B cell (primary cell): ENCODE measurements around the gene LIN28B. TPM values are rescaled to one million over a fixed set of nuclear protein-coding genes. Genes with fewer than 3 reads are reported as not detected.

ENCODE experiments used
- ATAC-seq: fragments of 200-7000 bp; cut with Tn5 transposase; one replicate; pipeline ENCODE4 v1.10.0; 2021; ENCODE audit warnings: low read depth, mild to moderate bottlenecking, moderate number of reproducible peaks, moderate library complexity
- CTCF ChIA-PET: fragments of 350-600 bp; sonication (Branson Sonifier 250); formaldehyde crosslinking; loops from one replicate; lab custom pipeline; 2021; ENCODE audit warnings: antibody characterized with exemption, inconsistent platforms; lab: Charles Lee
- POLR2A ChIA-PET: fragments of 350-600 bp; sonication (Branson Sonifier 250); formaldehyde crosslinking; loops from one replicate; lab custom pipeline; 2021; ENCODE audit warnings: antibody characterized with exemption; lab: Charles Lee
- DNase-seq: peaks from one replicate; pipeline ENCODE4 v3.0.0; 2013
- H2AFZ ChIP-seq: 2 replicates; pipeline ENCODE4 v1.6.1; 2012; ENCODE audit warnings: mild to moderate bottlenecking, low read depth, low read length; ENCODE audit not compliant: insufficient read depth, poor library complexity, severe bottlenecking
- H3K27ac ChIP-seq, 2 donors: 1 replicate in 1 of 2; 2 replicates in 1 of 2; pipeline ENCODE4 v1.5.1; 2012 to 2013; ENCODE audit warnings: low read length in 2 of 2, mild to moderate bottlenecking in 2 of 2, moderate library complexity in 1 of 2
- H3K27me3 ChIP-seq, 4 experiments: fragments of 200-600 bp in 1 of 4; sonication (generic) in 1 of 4; replicated peaks in 1 of 4; 1 replicate in 2 of 4; 2 replicates in 2 of 4; pipeline versions ENCODE4 v1.6.1 to v1.7.0; 2013 to 2016; ENCODE audit warnings: low read length in 3 of 4, mild to moderate bottlenecking in 2 of 4, mixed read lengths in 1 of 4, moderate library complexity in 1 of 4; ENCODE audit not compliant: insufficient read depth in 4 of 4, control insufficient read depth in 3 of 4; ENCODE audit errors: control extremely low read depth in 1 of 4
- H3K36me3 ChIP-seq, 2 experiments: replicated peaks in 1 of 2; 1 replicate in 1 of 2; 2 replicates in 1 of 2; pipeline versions ENCODE4 v1.6.1 to v1.7.1; 2013; ENCODE audit warnings: low read length in 1 of 2; ENCODE audit not compliant: insufficient read depth in 2 of 2, control insufficient read depth in 1 of 2; ENCODE audit errors: control extremely low read depth in 1 of 2, extremely low read depth in 1 of 2
- H3K4me1 ChIP-seq, 2 donors: fragments of 200-600 bp in 1 of 2; sonication (generic) in 1 of 2; 1 replicate in 1 of 2; 2 replicates in 1 of 2; pipeline versions ENCODE4 v1.5.1 to v1.6.1; 2013 to 2017; ENCODE audit warnings: low read length in 2 of 2; ENCODE audit not compliant: control insufficient read depth in 2 of 2, insufficient read depth in 2 of 2
- H3K4me2 ChIP-seq: replicated peaks from 2 replicates; pipeline ENCODE3; 2012; ENCODE audit warnings: mild to moderate bottlenecking, low read depth, low read length; ENCODE audit not compliant: poor library complexity, severe bottlenecking
- H3K4me3 ChIP-seq, 5 experiments: fragments of 200-600 bp in 1 of 5; sonication (generic) in 1 of 5; 1 replicate in 3 of 5; 2 replicates in 2 of 5; pipeline versions ENCODE4 v1.5.1 to v1.7.0; 2011 to 2016; ENCODE audit warnings: low read length in 4 of 5, mild to moderate bottlenecking in 4 of 5, low read depth in 2 of 5, control low read depth in 1 of 5, moderate library complexity in 1 of 5; ENCODE audit not compliant: insufficient read depth in 1 of 5; ENCODE audit errors: control extremely low read depth in 1 of 5, extremely low read depth in 1 of 5
- H3K79me2 ChIP-seq: fragments of 200-600 bp; sonication (generic); one replicate; pipeline ENCODE4 v1.6.0; 2016; ENCODE audit warnings: low read length; ENCODE audit not compliant: control insufficient read depth, insufficient read depth
- H3K9ac ChIP-seq: fragments of 200-600 bp; sonication (generic); 2 replicates; pipeline ENCODE4 v1.6.1; 2017; ENCODE audit warnings: mild to moderate bottlenecking, low read length, moderate library complexity
- H3K9me3 ChIP-seq, 3 donors: one replicate each; pipeline versions ENCODE4 v1.6.1 to v1.7.1; 2013; ENCODE audit warnings: low read length in 2 of 3; ENCODE audit not compliant: control insufficient read depth in 2 of 3, insufficient read depth in 1 of 3; ENCODE audit errors: control extremely low read depth in 1 of 3
- H4K20me1 ChIP-seq: 2 replicates; pipeline ENCODE4 v1.6.0; 2012; ENCODE audit warnings: mild to moderate bottlenecking, low read length; ENCODE audit not compliant: insufficient read depth, control insufficient read depth, poor library complexity, severe bottlenecking
- H3K27ac Mint-ChIP-seq: one replicate; pipeline ENCODE4 v1.8.0; 2021; ENCODE audit warnings: mixed read lengths
- H3K27me3 Mint-ChIP-seq: one replicate; pipeline ENCODE4 v1.8.0; 2021; ENCODE audit warnings: mixed read lengths
- H3K4me1 Mint-ChIP-seq: one replicate; pipeline ENCODE4 v1.8.0; 2021; ENCODE audit warnings: mixed read lengths
- H3K4me3 Mint-ChIP-seq: one replicate; pipeline ENCODE4 v1.8.0; 2021; ENCODE audit warnings: mixed read lengths
- H3K9me3 Mint-ChIP-seq: one replicate; pipeline ENCODE4 v1.8.0; 2022; ENCODE audit warnings: mixed read lengths; ENCODE audit not compliant: insufficient read depth
- CTCF ChIP-seq: fragments of 200-600 bp; IDR thresholded peaks from one replicate; pipeline ENCODE4 v1.8.0; 2022; ENCODE audit warnings: antibody characterized with exemption, mild to moderate bottlenecking
- EZH2 ChIP-seq: IDR thresholded peaks from 2 replicates; pipeline ENCODE4 v1.6.1; 2012; ENCODE audit warnings: borderline replicate concordance, low read depth, mild to moderate bottlenecking, moderate library complexity, low read length; ENCODE audit not compliant: insufficient read depth, poor library complexity, severe bottlenecking
- WGBS: methylation state at CpG from one replicate; pipeline ENCODE4 v1.1.5; 2013; ENCODE audit warnings: missing lambda C conversion rate; ENCODE audit not compliant: insufficient coverage; 5-methylcytosine and 5-hydroxymethylcytosine counted together
- intact Hi-C: fragments of 100-400 bp; cut with micrococcal nuclease; formaldehyde crosslinking; loops from one replicate; pipeline ENCODE4 v1.10.0; 2022
- polyA plus RNA-seq: library from polyadenylated mRNA; depleted of rRNA; stranded (reverse); fragments of >200 nt; gene quantifications from 2 replicates; pipeline ENCODE4 v1.2.3, GENCODE V29; 2012
- total RNA-seq, 2 donors: library from RNA; stranded (reverse); fragments of 120-200 nt in 1 of 2; gene quantifications; 1 replicate in 1 of 2; 2 replicates in 1 of 2; pipeline versions ENCODE4 v1.2.3 to v1.2.4, GENCODE V29; 2013 to 2022

Gene LIN28B
- total and polyA plus RNA-seq, 2 donors (not counting 1 experiment from before 2014, with no cell fraction given), result not detected

- intact Hi-C loops, result no loop called here
- Histone ChIP-seq H4K20me1 (no peaks in the 10 kb centered on the region), H3K4me2 (no peak overlapping the region), H3K4me3 (no peak overlapping the region), H3K9me3 (no peaks in the 10 kb centered on the region), H3K4me1 (no peaks in the 10 kb centered on the region), H3K36me3 (no peaks in the 10 kb centered on the region), H3K27ac (no peak overlapping the region), H3K79me2 (no peaks in the 10 kb centered on the region), H2AFZ (no peak overlapping the region), H3K9ac (no peak overlapping the region), H3K27me3 (peaks cover 0 to 9% (median 0%) of the 10 kb centered on the region in 4 experiments)
- POLR2A ChIA-PET, result no interaction called here
- Mint-ChIP-seq H3K9me3 (no peaks in the 10 kb centered on the region), H3K4me1 (no peaks in the 10 kb centered on the region), H3K4me3 (no peak overlapping the region), H3K27ac (no peak overlapping the region), H3K27me3 (peaks cover 22% of the 10 kb centered on the region)
- TF ChIP-seq CTCF, result no peak
- TF ChIP-seq EZH2, result no peak
- no peak for DNase-seq
- no peak for ATAC-seq
- WGBS, result 91% methylated on average over 8 of the region's 8 CpGs
- CTCF ChIA-PET, result interaction anchor here (1.6 kb wide), 1 partner anchor 9 kb away, joined by 3 read pairs; no protein-coding TSS in a partner anchor
Observed at GRCh38 chr6:105106260-105106659, 149.4 kb downstream of the LIN28B start.

GRCh38 chr6:105107207-105107606 is 150.3 kb downstream of the LIN28B start:
- Mint-ChIP-seq H3K4me3 (no peak overlapping the region), H3K27me3 (peaks cover 19% of the 10 kb centered on the region), H3K4me1 (no peaks in the 10 kb centered on the region), H3K9me3 (no peaks in the 10 kb centered on the region), H3K27ac (no peak overlapping the region)
- ChIA-PET POLR2A (no interaction called here), CTCF (interaction anchor here (1.6 kb wide), 1 partner anchor 10 kb away, joined by 3 read pairs; no protein-coding TSS in a partner anchor)
- DNase-seq, result no peak
- Histone ChIP-seq H3K4me2 (no peak overlapping the region), H3K27ac (no peak overlapping the region), H3K36me3 (no peaks in the 10 kb centered on the region), H3K9ac (no peak overlapping the region), H3K4me1 (no peaks in the 10 kb centered on the region), H3K4me3 (no peak overlapping the region), H3K27me3 (peaks cover 0 to 9% (median 0%) of the 10 kb centered on the region in 4 experiments), H2AFZ (no peak overlapping the region), H3K9me3 (no peaks in the 10 kb centered on the region), H3K79me2 (no peaks in the 10 kb centered on the region), H4K20me1 (no peaks in the 10 kb centered on the region)
- no CpG with 5 or more reads among the region's 1 CpG for WGBS
- intact Hi-C loops, result no loop called here
- ATAC-seq, result no peak
- TF ChIP-seq EZH2 (no peak), CTCF (no peak)
